Measurements from ENCODE around the gene DBN1.
A peak's percentile ranks its signal among the peaks of the same experiment; 100 is the strongest.

Gene DBN1

DNA sequence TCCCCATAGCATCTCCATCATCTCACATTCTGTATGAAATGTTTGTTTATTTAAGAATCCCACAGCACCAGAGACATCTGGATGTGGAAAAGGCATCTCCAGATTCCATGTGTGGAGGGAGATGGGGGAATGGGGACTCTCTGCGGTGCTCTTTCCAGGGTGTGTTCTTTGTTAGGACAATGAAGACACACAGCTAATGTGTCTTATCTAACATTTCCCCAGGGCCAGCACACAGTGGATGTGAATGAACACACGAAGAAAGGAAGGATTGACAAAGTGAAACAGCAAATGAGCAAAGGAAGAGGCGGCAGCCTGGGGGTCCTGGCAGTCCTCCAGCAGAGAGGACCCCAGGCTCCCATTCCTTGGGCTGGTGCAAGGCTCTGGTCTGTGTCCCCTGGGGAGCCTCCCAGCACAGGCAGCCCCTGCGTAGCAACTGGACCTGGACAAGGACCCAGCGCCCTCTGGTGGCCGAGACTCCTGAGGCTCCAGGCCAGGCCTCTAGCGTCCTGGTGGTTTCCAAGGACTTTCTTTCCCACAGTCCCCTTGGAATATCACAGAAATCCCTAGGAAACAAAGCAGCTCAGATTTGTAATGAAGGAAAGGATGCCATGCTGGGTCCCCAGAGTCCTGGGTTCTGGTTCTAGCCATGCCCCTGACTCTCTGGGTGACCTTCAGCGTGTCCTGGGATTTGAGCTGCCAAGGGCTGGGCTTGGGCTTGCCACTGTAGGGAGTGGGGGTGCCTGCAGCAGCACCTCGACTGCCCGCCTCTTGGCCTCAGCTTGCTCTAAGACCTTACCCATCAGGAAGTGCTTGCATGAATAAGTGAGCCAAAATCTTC is 27.5 kb upstream of the DBN1 start:
- DNase-seq (ENCODE audit: extremely low read depth, low read depth) = peak; percentile 67
- no peak overlapping the region for H3K4me3 ChIP-seq (replicated peaks; ENCODE audit: low read depth, low read length)
- TF ChIP-seq, protein P1, sequence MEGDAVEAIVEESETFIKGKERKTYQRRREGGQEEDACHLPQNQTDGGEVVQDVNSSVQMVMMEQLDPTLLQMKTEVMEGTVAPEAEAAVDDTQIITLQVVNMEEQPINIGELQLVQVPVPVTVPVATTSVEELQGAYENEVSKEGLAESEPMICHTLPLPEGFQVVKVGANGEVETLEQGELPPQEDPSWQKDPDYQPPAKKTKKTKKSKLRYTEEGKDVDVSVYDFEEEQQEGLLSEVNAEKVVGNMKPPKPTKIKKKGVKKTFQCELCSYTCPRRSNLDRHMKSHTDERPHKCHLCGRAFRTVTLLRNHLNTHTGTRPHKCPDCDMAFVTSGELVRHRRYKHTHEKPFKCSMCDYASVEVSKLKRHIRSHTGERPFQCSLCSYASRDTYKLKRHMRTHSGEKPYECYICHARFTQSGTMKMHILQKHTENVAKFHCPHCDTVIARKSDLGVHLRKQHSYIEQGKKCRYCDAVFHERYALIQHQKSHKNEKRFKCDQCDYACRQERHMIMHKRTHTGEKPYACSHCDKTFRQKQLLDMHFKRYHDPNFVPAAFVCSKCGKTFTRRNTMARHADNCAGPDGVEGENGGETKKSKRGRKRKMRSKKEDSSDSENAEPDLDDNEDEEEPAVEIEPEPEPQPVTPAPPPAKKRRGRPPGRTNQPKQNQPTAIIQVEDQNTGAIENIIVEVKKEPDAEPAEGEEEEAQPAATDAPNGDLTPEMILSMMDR (IDR thresholded peaks at IDR 0.05; ENCODE audit: low read depth, low read length, missing control alignments) = peak; percentile 99

DNA sequence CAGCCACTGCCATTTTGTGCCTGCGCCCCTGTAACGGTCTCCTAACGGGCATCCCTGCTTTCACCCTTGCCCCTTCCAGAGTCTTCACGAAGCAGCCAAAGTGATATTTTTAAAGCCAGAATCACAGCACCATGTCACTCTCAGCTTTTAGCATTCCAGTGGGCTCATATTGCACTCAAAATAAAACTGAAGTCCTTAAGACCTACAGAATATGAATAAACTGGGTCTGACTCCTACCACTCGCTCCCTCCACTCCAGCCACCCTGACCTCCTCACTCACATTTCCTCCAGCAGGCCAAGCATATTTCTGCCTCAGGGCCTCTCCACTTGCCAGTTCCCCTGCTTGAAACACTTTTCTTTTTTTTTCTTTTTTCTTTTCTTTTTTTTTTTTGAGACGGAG is 26.4 kb upstream of the DBN1 start:
- DNase-seq (ENCODE audit: extremely low read depth, low read depth) = no peak
- H3K4me3 ChIP-seq (replicated peaks; ENCODE audit: low read depth, low read length) = no peak overlapping the region
- TF ChIP-seq, protein P1 (IDR thresholded peaks at IDR 0.05; ENCODE audit: low read depth, low read length, missing control alignments) = no peak

DNA sequence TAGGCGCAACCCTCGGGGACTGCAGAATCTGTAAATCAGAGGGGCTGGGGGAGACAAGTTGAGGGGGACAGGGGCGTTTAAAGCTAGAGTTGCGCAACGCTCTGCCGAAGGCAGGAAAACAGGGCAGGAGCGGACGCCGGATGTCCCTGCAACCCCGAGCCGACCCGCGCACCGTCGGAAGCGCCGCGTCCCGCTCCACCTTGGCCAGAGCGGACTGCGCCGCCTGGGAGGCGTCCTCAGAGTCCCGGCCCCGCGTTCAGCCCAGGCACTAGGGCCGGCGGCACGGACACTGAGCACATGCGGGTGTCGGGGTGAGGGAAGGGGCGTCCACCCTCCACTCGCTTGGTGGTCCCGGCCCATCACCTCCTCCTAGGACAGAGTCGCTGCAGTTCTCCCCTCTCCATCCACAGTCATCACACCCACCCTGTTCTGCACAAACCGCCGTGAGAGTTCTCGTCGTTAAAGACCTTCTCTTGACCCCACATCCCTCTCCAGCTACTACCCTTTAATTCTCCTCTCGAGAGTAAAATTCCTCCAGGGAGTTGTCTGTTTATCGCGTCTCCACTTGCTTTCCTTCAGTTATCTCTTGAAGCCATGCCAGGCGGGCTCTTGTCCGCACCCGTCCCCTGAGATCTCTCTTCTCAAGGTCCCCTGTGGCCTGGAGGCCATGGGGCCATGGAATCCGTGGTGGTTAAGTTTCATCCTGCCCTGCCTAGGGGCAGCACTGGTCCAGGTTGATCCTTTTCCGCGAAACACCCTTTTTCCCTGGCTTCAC is 24.8 kb upstream of the DBN1 start:
- DNase-seq (ENCODE audit: extremely low read depth, low read depth) = no peak
- H3K4me3 ChIP-seq (replicated peaks; ENCODE audit: low read depth, low read length) = peak overlapping the region; percentile 80
- TF ChIP-seq, protein P1 (IDR thresholded peaks at IDR 0.05; ENCODE audit: low read depth, low read length, missing control alignments) = no peak

DNA sequence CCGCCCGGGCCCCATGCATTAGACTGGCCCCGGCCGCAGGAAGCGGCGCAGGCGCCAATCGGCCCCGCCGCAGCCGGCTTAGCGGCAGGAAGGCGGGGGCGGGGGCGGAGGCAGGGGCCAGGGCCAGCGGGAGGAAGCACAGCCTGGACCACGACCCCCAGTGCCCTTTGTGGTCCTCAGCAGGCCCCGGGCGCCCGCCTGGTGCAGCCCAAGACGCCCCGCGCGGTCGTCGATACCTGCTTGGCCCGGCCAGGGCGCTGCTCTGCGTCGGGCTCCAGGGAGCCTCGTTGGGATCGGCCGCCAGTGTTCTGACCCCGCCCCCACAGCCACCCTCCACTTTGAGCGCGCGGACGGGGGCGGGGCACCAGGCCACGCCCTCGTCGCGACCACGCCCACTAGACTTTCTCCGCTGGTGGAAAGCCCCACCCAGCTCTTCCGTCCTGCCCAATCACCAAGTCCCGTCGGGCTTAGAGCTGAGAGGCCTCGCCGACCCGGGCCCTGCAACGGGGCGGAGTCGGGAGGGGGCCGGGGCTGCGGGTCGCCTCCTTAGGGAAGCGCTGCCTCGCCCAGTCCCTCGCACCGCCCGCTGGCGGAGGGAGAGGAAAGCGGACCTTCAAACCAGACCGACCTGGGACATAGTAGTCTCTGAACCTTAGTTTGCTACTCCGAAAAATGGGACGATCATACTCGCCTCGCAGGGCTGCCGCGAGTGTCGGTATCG is 24.0 kb upstream of the DBN1 start, which contains the start of gene PDLIM7:
PDLIM7 (minus strand) TSS at position 313 of the 721 bp plus-strand sequence. CDS start 1,092 bp downstream, outside the sequence.
- peak within 1 kb of the TSS; percentile 80 for H3K4me3 ChIP-seq (replicated peaks; ENCODE audit: low read depth, low read length)
- TF ChIP-seq, protein P1 (IDR thresholded peaks at IDR 0.05; ENCODE audit: low read depth, low read length, missing control alignments) = peak; percentile 9
- DNase-seq (ENCODE audit: extremely low read depth, low read depth) = peak; percentile 85

DNA sequence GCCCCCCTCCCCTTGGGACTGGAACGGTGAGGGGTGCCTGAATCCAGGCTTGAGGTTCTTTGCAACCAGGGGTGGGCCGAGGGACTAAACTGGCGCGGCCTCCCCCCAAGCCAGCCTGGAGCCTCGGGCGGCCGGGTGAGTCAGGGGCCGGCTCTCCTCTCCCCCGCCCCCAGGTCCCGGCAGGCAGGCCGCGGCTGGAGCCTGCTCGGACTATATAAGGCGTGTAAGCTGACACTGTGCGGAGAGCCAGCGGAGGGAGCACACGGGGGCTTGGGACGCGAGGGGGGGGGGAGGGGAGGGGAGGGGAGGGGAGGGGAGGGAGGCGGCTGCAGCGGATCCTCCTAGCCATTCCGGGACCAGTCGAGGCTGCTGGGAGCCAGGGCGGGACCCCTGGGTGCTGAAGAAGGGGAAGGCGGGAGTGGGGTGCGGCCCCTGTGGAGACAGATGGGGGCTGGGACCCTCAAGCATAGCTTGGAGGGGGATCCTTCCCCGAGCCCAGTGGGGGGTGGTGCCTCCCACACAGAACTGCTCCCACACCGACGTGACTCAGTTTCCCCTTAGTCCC is 23.4 kb upstream of the DBN1 start:
- peak; percentile 76 for DNase-seq (ENCODE audit: extremely low read depth, low read depth)
- TF ChIP-seq, protein P1 (IDR thresholded peaks at IDR 0.05; ENCODE audit: low read depth, low read length, missing control alignments) = no peak
- peak overlapping the region; percentile 80 for H3K4me3 ChIP-seq (replicated peaks; ENCODE audit: low read depth, low read length)

DNA sequence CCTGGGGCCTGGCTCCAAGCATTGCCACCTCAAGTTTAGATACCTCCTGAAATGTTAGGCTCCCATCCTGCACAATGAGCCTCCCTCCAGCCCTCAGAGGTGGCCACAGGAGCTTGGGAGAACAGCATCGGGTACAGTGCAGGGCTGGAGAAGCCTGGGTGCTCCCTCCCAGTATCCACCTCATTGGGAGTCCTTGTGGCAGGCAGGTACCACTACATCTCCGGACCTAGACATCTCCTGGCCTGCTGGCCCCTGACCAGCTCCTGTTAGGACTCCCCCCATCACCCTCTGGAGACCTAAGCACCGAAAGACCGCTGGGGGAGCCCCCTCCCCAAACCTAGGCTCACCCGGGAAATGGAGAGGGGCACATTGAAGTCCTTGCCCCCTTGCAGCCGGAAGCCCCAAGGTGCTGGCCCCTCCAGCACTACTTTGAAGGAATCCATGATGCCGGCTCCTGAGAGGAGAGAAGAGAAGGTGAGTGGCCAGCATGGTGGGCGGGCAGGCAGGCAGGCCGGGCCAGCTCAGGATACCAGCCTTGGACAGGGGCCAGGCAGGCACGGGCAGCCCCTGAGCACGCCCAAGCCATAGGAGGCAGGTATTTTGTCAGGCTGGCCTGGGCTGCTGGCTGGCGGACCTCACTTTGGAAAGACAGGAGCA is 22.8 kb upstream of the DBN1 start:
- TF ChIP-seq, protein P1 (IDR thresholded peaks at IDR 0.05; ENCODE audit: low read depth, low read length, missing control alignments) = peak; percentile 37
- peak overlapping the region; percentile 80 for H3K4me3 ChIP-seq (replicated peaks; ENCODE audit: low read depth, low read length)
- DNase-seq (ENCODE audit: extremely low read depth, low read depth) = no peak
